Endothelial cell of umbilical vein (primary cell): Measurements from ENCODE around the gene TOMM20L. TPM values are rescaled to one million over a fixed set of nuclear protein-coding genes. Genes with fewer than 3 reads are reported as not detected.

Source experiments
- BruUV-seq: library from RNA; stranded (reverse); fragments of 400-500 nt; replicated peaks from 2 replicates; lab custom pipeline; 2021; lab: Mats Ljungman, UMichigan
- CTCF ChIA-PET: fragments of 300-600, 350-600 bp; sonication (Branson Sonifier 250); formaldehyde crosslinking; loops from one replicate; lab custom pipeline; 2021; ENCODE audit warnings: antibody characterized with exemption, inconsistent platforms; lab: Charles Lee
- POLR2A ChIA-PET: fragments of 300-600, 350-600 bp; sonication (Branson Sonifier 250); formaldehyde crosslinking; loops from one replicate; lab custom pipeline; 2021; ENCODE audit warnings: antibody characterized with exemption, inconsistent platforms; lab: Charles Lee
- DNase-seq: peaks from one replicate; pipeline ENCODE4 v3.0.0-alpha.2; 2011; ENCODE audit warnings: low read depth, low spot score
- FAIRE-seq: peaks from 2 replicates; lab custom pipeline; 2011; peaks lifted over from hg19 to GRCh38; lab: Jason Lieb, UNC
- H2AFZ ChIP-seq: 2 replicates; pipeline ENCODE4 v1.6.0; 2012; ENCODE audit warnings: low read depth, low read length, control low read depth, inconsistent platforms
- H3K27ac ChIP-seq: 2 replicates; pipeline ENCODE4 v1.5.1; 2011; ENCODE audit warnings: low read depth, mild to moderate bottlenecking, control low read depth, low read length, moderate library complexity; ENCODE audit not compliant: insufficient read depth
- H3K27me3 ChIP-seq, 2 experiments: 2 replicates each; pipeline versions ENCODE4 v1.6.0 to v1.6.1; 2011; ENCODE audit warnings: low read length in 2 of 2, mixed read lengths in 1 of 2; ENCODE audit not compliant: control insufficient read depth in 2 of 2, insufficient read depth in 2 of 2
- H3K36me3 ChIP-seq, 2 experiments: 2 replicates in 1 of 2; 3 replicates in 1 of 2; pipeline ENCODE4 v1.5.1; 2011; ENCODE audit warnings: low read length in 2 of 2, mild to moderate bottlenecking in 1 of 2, moderate library complexity in 1 of 2; ENCODE audit not compliant: control insufficient read depth in 2 of 2, insufficient read depth in 2 of 2; ENCODE audit errors: extremely low read depth in 1 of 2
- H3K4me1 ChIP-seq: 3 replicates; pipeline ENCODE4 v1.5.1; 2011; ENCODE audit warnings: mild to moderate bottlenecking, low read length; ENCODE audit not compliant: control insufficient read depth, insufficient read depth; ENCODE audit errors: extremely low read depth
- H3K4me2 ChIP-seq: 2 replicates; pipeline ENCODE4 v1.6.1; 2011; ENCODE audit warnings: low read length, control low read depth, mixed read lengths; ENCODE audit not compliant: insufficient read depth
- H3K4me3 ChIP-seq, 3 experiments: fragments of 200-600 bp in 1 of 3; sonication (generic), shearing (Covaris generic) in 1 of 3; replicated peaks in 1 of 3; 2 replicates each; pipeline ENCODE4 v1.5.1; 2011 to 2016; ENCODE audit warnings: control low read depth in 3 of 3, low read length in 3 of 3, mild to moderate bottlenecking in 2 of 3, inconsistent platforms in 1 of 3, low read depth in 1 of 3, moderate library complexity in 1 of 3; ENCODE audit not compliant: insufficient read depth in 1 of 3
- H3K79me2 ChIP-seq: 2 replicates; pipeline ENCODE4 v1.6.0; 2012; ENCODE audit warnings: low read length, inconsistent platforms; ENCODE audit not compliant: control insufficient read depth, insufficient read depth
- H3K9ac ChIP-seq: replicated peaks from 2 replicates; pipeline ENCODE3; 2011; ENCODE audit warnings: low read length, control low read depth; ENCODE audit not compliant: insufficient read depth; ENCODE audit errors: extremely low read depth
- H3K9me1 ChIP-seq: replicated peaks from 3 replicates; pipeline ENCODE4 v1.6.0; 2011; ENCODE audit warnings: mild to moderate bottlenecking, low read length; ENCODE audit not compliant: control insufficient read depth, insufficient read depth; ENCODE audit errors: extremely low read depth
- H3K9me3 ChIP-seq: replicated peaks from 2 replicates; pipeline ENCODE4 v1.5.1; 2012; ENCODE audit warnings: low read length, inconsistent platforms; ENCODE audit not compliant: control insufficient read depth, insufficient read depth
- H4K20me1 ChIP-seq: replicated peaks from 2 replicates; pipeline ENCODE3; 2011; ENCODE audit warnings: mild to moderate bottlenecking, low read length; ENCODE audit not compliant: control insufficient read depth, insufficient read depth; ENCODE audit errors: extremely low read depth
- EZH2 ChIP-seq: IDR thresholded peaks from 2 replicates; pipeline ENCODE4 v1.6.1; 2012; ENCODE audit warnings: borderline replicate concordance, low read depth, mild to moderate bottlenecking, moderate library complexity, low read length, inconsistent platforms; ENCODE audit not compliant: severe bottlenecking
- FOS ChIP-seq: IDR thresholded peaks from 2 replicates; pipeline ENCODE4 v1.6.1; 2011; ENCODE audit warnings: mild to moderate bottlenecking, low read length, moderate library complexity, borderline replicate concordance; ENCODE audit not compliant: insufficient read depth
- GATA2 ChIP-seq: IDR thresholded peaks from 2 replicates; pipeline ENCODE4 v1.7.0; 2011; ENCODE audit warnings: low read depth, mild to moderate bottlenecking, moderate library complexity, mixed read lengths, low read length; ENCODE audit not compliant: insufficient read length, insufficient read depth
- JUN ChIP-seq: IDR thresholded peaks from 2 replicates; pipeline ENCODE4 v1.6.1; 2011; ENCODE audit warnings: borderline replicate concordance, low read depth; ENCODE audit not compliant: insufficient read length, insufficient read depth
- MYC ChIP-seq: IDR thresholded peaks from one replicate; pipeline ENCODE4 v1.6.1; 2011; ENCODE audit warnings: mild to moderate bottlenecking, low read depth, low read length
- POLR2A ChIP-seq: IDR thresholded peaks from 2 replicates; pipeline ENCODE4 v1.6.1; 2012; ENCODE audit warnings: low read depth, mild to moderate bottlenecking, control low read depth, low read length
- POLR2AphosphoS5 ChIP-seq: IDR thresholded peaks from 2 replicates; pipeline ENCODE4 v1.6.1; 2012; ENCODE audit warnings: low read depth, mild to moderate bottlenecking, control low read depth, low read length, moderate library complexity; ENCODE audit not compliant: insufficient read depth
- dilution Hi-C: fragments of 300-500 bp; cut with MboI; formaldehyde crosslinking; loops from one replicate; pipeline ENCODE4 v1.15.0; 2019; ENCODE audit warnings: low sequenced_read_pairs; ENCODE audit not compliant: extremely low pct_ligation_motif_present
- intact Hi-C: fragments of 100-400 bp; cut with micrococcal nuclease; formaldehyde crosslinking; loops from one replicate; pipeline ENCODE4 v1.10.0; 2022
- polyA plus RNA-seq, 4 experiments: library from polyadenylated mRNA; depleted of rRNA in 3 of 4; stranded (reverse) in 3 of 4; unstranded in 1 of 4; fragments of >200 nt; gene quantifications; 2 replicates each; pipeline versions ENCODE4 v1.2.1 to v1.2.3, GENCODE V29; 2011 to 2012; ENCODE audit warnings: missing spikeins in 1 of 4
- total RNA-seq: library from RNA; stranded (reverse); gene quantifications from 2 replicates; pipeline ENCODE4 v1.2.3, GENCODE V29; 2021
- TF ChIP-seq, protein P1 (sequence below), 2 donors: IDR thresholded peaks; 1 replicate in 1 of 2; 2 replicates in 1 of 2; pipeline ENCODE4 v1.5.1; 2011; ENCODE audit warnings: low read length in 2 of 2, mild to moderate bottlenecking in 2 of 2, moderate library complexity in 2 of 2, control low read depth in 1 of 2, inconsistent platforms in 1 of 2, low read depth in 1 of 2; ENCODE audit not compliant: insufficient read depth in 1 of 2; ENCODE audit errors: extremely low read depth in 1 of 2
- TF ChIP-seq, protein P2 (sequence below): IDR thresholded peaks from 2 replicates; pipeline ENCODE4 v1.6.1; 2011; ENCODE audit not compliant: insufficient read depth, insufficient read length

Gene TOMM20L
- total and polyA plus RNA-seq, 2 donors (not counting 3 experiments of a cell fraction or from before 2014, with no cell fraction given): not detected

DNA sequence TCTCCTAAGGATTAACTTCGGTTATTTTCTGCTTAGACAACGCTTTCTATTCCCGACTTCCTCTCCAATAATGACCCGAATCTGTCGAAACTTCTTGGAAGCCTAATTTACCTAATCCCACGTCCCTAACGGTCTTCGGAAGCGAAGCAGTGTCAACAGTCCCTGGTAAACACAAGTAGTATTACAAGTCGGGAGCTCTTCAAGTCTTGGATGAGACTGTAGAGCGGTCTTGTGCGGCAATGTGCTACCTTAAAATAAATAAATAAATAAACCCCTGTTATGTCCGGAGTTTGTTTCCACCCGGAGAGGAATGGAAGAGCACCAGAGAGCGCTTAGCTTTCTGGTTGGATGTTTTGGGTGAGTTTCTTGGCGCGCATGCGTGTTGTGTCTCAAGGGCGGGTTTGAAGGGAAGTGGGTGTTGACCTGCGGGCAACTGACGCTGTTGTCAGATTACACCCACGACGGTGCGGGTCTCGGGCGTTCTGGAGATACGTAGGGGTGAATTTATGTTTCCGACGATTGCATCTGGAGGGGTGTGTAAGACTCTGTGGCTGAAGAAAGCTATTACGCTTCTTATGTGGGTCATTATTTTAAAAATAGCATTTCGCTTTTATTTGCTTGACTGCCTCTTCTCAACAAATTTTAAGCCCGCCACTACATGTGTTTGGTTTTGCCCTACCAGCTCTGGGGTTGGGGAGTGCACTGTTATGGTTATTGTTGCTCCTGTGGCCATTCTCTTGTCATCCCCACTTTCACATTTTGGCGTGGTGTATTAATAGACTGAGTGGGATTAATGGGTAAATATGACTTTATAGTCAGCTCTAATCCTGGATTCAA lies 31.8 kb downstream of the TOMM20L start, which contains the start of the genes KIAA0586 and TIMM9:
KIAA0586 (plus strand) TSS at position 439 of the 837 bp plus-strand sequence. CDS start 546 bp downstream, outside the sequence.
TIMM9 (minus strand) TSS at position 251 of the 837 bp plus-strand sequence. CDS start 15,586 bp downstream, outside the sequence.
- intact Hi-C loops (loop anchor here (1.0 to 5.0 kb wide), 6 partner anchors 31 to 1160 kb away; partner anchors contain the start of genes ACTR10, AP5M1, ARID4A and EXOC5), dilution Hi-C loops (no loop called here)
- Histone ChIP-seq H3K79me2 (peaks cover 45% of the 10 kb centered on the region), H3K9me1 (no peaks in the 10 kb centered on the region), H3K36me3 (peaks cover 0 to 2% of the 10 kb centered on the region in 2 experiments), H3K27me3 (no peaks in the 10 kb centered on the region), H3K4me2 (peak within 1 kb of the TSS; percentile 96), H3K4me3 (peak within 1 kb of the TSS; percentile 72 to 96 (median 85)), H3K27ac (peak within 1 kb of the TSS; percentile 95), H3K9me3 (no peaks in the 10 kb centered on the region), H3K9ac (peak within 1 kb of the TSS; percentile 98), H3K4me1 (peaks cover 21% of the 10 kb centered on the region), H2AFZ (peak within 1 kb of the TSS; percentile 94), H4K20me1 (no peaks in the 10 kb centered on the region)
- BruUV-seq: TSS peak; percentile 76
- CTCF ChIA-PET: interaction anchor here (0.9 to 2.7 kb wide), 6 partner anchors 17 to 628 kb away, joined by 3 to 9 read pairs (median 3); partner anchors contain the start of genes ARID4A and TOMM20L
- FAIRE-seq (peak; percentile 83), DNase-seq (peak; percentile 98)
- TF ChIP-seq EZH2 (no peak), GATA2 (no peak), POLR2A (peak; percentile 88), FOS (peak; percentile 16), MYC (no peak), JUN (no peak), POLR2AphosphoS5 (peak; percentile 35)
- TF ChIP-seq, protein P1, sequence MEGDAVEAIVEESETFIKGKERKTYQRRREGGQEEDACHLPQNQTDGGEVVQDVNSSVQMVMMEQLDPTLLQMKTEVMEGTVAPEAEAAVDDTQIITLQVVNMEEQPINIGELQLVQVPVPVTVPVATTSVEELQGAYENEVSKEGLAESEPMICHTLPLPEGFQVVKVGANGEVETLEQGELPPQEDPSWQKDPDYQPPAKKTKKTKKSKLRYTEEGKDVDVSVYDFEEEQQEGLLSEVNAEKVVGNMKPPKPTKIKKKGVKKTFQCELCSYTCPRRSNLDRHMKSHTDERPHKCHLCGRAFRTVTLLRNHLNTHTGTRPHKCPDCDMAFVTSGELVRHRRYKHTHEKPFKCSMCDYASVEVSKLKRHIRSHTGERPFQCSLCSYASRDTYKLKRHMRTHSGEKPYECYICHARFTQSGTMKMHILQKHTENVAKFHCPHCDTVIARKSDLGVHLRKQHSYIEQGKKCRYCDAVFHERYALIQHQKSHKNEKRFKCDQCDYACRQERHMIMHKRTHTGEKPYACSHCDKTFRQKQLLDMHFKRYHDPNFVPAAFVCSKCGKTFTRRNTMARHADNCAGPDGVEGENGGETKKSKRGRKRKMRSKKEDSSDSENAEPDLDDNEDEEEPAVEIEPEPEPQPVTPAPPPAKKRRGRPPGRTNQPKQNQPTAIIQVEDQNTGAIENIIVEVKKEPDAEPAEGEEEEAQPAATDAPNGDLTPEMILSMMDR (IDR thresholded peaks at IDR 0.05; ENCODE audit: extremely low read depth in 1 of 2, insufficient read depth in 1 of 2, low read depth in 1 of 2, low read length in 2 of 2): no peak
- TF ChIP-seq, protein P2, sequence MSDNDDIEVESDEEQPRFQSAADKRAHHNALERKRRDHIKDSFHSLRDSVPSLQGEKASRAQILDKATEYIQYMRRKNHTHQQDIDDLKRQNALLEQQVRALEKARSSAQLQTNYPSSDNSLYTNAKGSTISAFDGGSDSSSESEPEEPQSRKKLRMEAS: peak; percentile 5
- POLR2A ChIA-PET: interaction anchor here (0.9 to 1.0 kb wide), 2 partner anchors 129 to 183 kb away, joined by 3 read pairs; partner anchors contain the start of genes ARID4A and PSMA3
